Neural crest cell (in vitro differentiated cells): Measurements from ENCODE around the gene LMO7. TPM values are rescaled to one million over a fixed set of nuclear protein-coding genes. Genes with fewer than 3 reads are reported as not detected.
"Not testable (repeated sequence)": the region's sequence is repeated elsewhere in the genome, so short reads cannot be mapped to it uniquely, and the experiment has no call there.

Experiments
- DNase-seq: peaks from one replicate; pipeline ENCODE4 v3.0.0; 2021; ENCODE audit warnings: low read depth, mixed read lengths, low spot score
- H3K27ac Mint-ChIP-seq: one replicate; pipeline ENCODE4 v1.8.0; 2021; ENCODE audit warnings: mild to moderate bottlenecking, mixed read lengths; ENCODE audit not compliant: unreplicated experiment
- H3K27me3 Mint-ChIP-seq: 2 replicates; pipeline ENCODE4 v1.8.0; 2021; ENCODE audit warnings: low read depth, mild to moderate bottlenecking, mixed read lengths
- H3K36me3 Mint-ChIP-seq: 2 replicates; pipeline ENCODE4 v1.8.0; 2021; ENCODE audit warnings: low read depth, mild to moderate bottlenecking, mixed read lengths
- H3K4me1 Mint-ChIP-seq: 2 replicates; pipeline ENCODE4 v1.8.0; 2021; ENCODE audit warnings: mixed read lengths
- H3K4me3 Mint-ChIP-seq: one replicate; pipeline ENCODE4 v1.8.0; 2021; ENCODE audit warnings: mild to moderate bottlenecking, mixed read lengths
- H3K9me3 Mint-ChIP-seq: 2 replicates; pipeline ENCODE4 v1.8.0; 2021; ENCODE audit warnings: mixed read lengths
- total RNA-seq: library from RNA; stranded (reverse); gene quantifications from 2 replicates; pipeline ENCODE4 v1.2.1, GENCODE V29; 2021
- TF ChIP-seq, protein P1 (sequence below): fragments of 200-600 bp; sonication (generic); conservative IDR thresholded peaks from 2 replicates; pipeline ENCODE4 v1.5.0; 2021; ENCODE audit warnings: antibody characterized with exemption, mild to moderate bottlenecking

Gene LMO7
- total RNA-seq, 1 donor from 2014 or later = 4.8 TPM

DNA sequence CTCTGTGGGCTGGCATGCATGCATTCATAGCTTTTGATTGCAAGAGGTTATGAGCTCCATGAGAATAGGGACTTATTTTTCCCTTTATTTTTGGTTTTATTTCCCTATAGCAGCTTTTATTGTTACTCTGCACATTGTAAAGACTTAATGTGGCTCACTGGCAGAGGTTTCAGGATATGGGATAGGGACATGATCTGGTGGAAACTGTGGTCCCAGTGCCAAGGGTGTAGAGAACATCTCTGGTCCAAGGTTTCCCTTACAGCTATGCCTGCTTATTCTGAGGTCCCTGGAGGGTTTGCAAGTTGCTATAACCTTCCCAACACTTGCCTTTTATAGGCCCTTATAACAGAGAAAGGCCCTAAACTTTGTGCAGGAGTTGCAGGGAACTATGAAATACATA lies 33.6 kb downstream of the LMO7 start:
- DNase-seq = no peak
- no peaks in the 10 kb centered on the region for H3K4me1 Mint-ChIP-seq
- no peak overlapping the region for H3K27ac Mint-ChIP-seq
- H3K36me3 Mint-ChIP-seq = no peaks in the 10 kb centered on the region
- H3K4me3 Mint-ChIP-seq = no peak overlapping the region
- TF ChIP-seq, protein P1, sequence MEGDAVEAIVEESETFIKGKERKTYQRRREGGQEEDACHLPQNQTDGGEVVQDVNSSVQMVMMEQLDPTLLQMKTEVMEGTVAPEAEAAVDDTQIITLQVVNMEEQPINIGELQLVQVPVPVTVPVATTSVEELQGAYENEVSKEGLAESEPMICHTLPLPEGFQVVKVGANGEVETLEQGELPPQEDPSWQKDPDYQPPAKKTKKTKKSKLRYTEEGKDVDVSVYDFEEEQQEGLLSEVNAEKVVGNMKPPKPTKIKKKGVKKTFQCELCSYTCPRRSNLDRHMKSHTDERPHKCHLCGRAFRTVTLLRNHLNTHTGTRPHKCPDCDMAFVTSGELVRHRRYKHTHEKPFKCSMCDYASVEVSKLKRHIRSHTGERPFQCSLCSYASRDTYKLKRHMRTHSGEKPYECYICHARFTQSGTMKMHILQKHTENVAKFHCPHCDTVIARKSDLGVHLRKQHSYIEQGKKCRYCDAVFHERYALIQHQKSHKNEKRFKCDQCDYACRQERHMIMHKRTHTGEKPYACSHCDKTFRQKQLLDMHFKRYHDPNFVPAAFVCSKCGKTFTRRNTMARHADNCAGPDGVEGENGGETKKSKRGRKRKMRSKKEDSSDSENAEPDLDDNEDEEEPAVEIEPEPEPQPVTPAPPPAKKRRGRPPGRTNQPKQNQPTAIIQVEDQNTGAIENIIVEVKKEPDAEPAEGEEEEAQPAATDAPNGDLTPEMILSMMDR = no peak
- no peaks in the 10 kb centered on the region for H3K9me3 Mint-ChIP-seq
- no peaks in the 10 kb centered on the region for H3K27me3 Mint-ChIP-seq

DNA sequence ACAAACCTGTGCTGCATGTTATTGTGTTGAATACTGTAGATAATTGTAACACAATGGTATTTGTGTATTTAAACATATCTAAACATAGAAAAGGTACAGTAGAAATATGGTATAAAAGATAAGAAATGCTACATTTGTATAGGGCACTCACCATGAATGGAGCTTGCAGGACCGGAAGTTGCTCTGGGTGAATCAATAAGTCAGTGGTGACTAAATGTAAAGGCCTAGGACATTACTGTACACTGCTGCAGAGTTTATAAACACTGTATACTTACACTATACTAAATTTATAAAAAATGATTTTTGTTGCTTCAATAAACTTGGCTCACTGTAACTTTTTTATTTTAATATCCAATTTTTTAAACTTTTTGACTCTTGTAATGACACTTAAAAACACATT lies 34.4 kb downstream of the LMO7 start:
- no peaks in the 10 kb centered on the region for H3K36me3 Mint-ChIP-seq
- H3K4me3 Mint-ChIP-seq = no peak overlapping the region
- H3K27me3 Mint-ChIP-seq = no peaks in the 10 kb centered on the region
- TF ChIP-seq, protein P1 = no peak
- no peak for DNase-seq
- no peak overlapping the region for H3K27ac Mint-ChIP-seq
- no peaks in the 10 kb centered on the region for H3K9me3 Mint-ChIP-seq
- H3K4me1 Mint-ChIP-seq = no peaks in the 10 kb centered on the region

DNA sequence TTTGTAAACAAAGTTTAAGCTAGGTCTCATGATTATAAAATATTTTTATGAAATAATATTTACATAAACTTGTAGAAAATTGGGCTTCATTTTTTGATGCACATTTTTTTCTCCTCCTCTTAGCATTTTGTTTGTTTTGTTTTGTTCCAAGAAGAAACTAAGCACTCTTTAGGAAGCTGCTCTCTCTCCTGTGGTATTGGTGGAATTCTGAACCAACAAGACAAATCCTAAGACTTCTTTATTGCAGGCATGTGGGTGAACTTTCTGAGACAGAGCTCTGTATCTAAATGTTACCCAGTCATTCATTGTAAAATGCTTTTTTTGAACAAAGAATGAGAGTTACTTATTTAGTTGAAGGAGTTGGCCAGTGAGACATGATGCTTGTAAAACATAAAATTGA lies 39.3 kb downstream of the LMO7 start:
- TF ChIP-seq, protein P1 = no peak
- DNase-seq = no peak
- Mint-ChIP-seq H3K27me3 (no peaks in the 10 kb centered on the region), H3K27ac (no peak overlapping the region), H3K36me3 (no peaks in the 10 kb centered on the region), H3K4me1 (no peaks in the 10 kb centered on the region), H3K4me3 (no peak overlapping the region), H3K9me3 (peaks cover 6% of the 10 kb centered on the region)

DNA sequence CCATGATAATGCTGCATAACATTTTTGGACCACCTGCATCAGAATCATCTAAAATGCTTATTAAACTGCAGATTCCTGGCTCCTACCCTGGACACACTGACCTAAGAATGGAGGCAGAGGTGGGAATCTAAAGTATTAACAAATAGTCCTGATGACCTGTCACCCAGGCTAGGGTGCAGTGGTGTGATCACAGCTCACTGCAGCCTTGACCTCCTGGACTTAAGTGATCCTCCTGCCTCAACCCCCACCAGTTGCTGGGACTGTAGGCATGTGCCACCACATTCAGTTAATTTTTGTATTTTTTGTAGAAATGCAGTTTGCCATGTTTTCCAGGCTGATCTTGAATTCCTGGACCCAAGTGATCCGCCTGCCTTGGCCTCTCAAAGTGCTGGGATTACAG lies 43.3 kb downstream of the LMO7 start:
- no peak for DNase-seq
- no peaks in the 10 kb centered on the region for H3K27me3 Mint-ChIP-seq
- no peaks in the 10 kb centered on the region for H3K36me3 Mint-ChIP-seq
- TF ChIP-seq, protein P1 = no peak
- H3K27ac Mint-ChIP-seq = no peak overlapping the region
- H3K9me3 Mint-ChIP-seq = peaks cover 6% of the 10 kb centered on the region
- H3K4me3 Mint-ChIP-seq = no peak overlapping the region
- H3K4me1 Mint-ChIP-seq = no peaks in the 10 kb centered on the region

DNA sequence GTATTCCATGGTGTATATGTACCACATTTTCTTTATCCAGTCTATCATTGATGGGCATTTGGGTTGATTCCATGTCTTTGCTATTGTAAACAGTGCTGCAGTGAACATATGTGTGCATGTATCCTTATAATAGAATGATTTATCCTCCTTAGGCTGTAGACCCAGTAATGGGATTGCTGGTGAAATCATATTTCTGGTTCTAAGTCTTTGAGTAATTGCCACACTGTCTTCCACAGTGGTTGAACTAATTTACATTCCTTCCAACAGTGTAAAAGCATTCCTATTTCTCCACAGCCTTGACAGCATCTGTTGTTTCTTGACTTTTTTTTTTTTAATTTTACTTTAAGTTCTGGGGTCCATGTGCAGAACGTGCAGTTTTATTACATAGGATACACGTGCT lies 44.1 kb downstream of the LMO7 start:
- not testable (repeated sequence) for H3K4me3 Mint-ChIP-seq, H3K27me3 Mint-ChIP-seq, H3K36me3 Mint-ChIP-seq, H3K27ac Mint-ChIP-seq, H3K9me3 Mint-ChIP-seq, DNase-seq, H3K4me1 Mint-ChIP-seq

DNA sequence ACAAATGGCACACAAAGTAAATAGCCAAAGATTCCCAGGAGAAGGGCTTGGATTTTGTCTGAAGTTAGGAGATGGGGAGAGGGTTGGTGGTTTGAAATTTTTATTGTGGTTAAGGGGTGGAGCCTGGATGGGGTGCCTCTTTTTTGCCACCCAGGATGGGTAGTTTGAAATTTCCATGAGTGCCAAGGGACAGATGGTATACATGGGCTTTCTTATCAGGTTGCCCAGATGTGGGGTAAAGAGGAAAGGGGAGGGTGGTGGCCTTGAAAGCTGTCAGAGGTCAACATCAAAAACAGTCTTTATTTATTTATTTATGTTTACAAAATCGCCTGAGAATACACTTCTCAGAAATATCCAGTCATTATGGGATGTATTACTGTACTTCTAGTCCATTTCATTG lies 46.2 kb downstream of the LMO7 start:
- H3K9me3 Mint-ChIP-seq = peaks cover 6% of the 10 kb centered on the region

More for the DNA sequence above, 46.2 kb downstream of the LMO7 start:
- DNase-seq = no peak
- TF ChIP-seq, protein P1 = no peak
- Mint-ChIP-seq H3K4me3 (no peak overlapping the region), H3K27me3 (no peaks in the 10 kb centered on the region), H3K4me1 (no peaks in the 10 kb centered on the region), H3K36me3 (no peaks in the 10 kb centered on the region), H3K27ac (no peak overlapping the region)
